ENCODE measurements around the gene CERS1. TPM values are rescaled to one million over a fixed set of nuclear protein-coding genes. Genes with fewer than 3 reads are reported as not detected.

CERS1 gene
- total RNA-seq, 2 experiments from 2014 or later, result not detected

DNA sequence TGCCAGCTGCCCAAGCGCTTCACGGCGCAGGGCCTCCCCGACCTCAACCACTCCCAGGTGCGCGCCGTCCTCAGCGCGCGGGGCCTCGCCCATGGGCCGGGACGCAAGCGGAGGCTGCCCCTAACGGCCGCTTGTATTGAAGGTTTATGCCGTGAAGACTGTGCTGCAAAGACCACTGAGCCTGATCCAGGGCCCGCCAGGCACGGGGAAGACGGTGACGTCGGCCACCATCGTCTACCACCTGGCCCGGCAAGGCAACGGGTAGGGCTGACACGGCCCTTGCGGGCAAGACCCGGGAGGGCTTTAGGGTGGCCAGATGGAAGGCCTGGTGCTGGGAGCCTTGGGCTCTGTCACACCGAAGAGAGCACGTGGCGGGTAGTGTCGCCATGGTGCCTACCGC is 41.0 kb downstream of the CERS1 start:
- Mint-ChIP-seq H3K4me1 (ENCODE audit: low read depth) (peaks cover 6% of the 10 kb centered on the region), H3K4me3 (no peak overlapping the region), H3K36me3 (peaks cover 55% of the 10 kb centered on the region), H3K27me3 (no peaks in the 10 kb centered on the region), H3K27ac (no peak overlapping the region), H3K9me3 (no peaks in the 10 kb centered on the region)
- POLR2A ChIA-PET, result no interaction called here
- intact Hi-C loops (cut with micrococcal nuclease), result no loop called here
- DNase-seq, result no peak
- CTCF ChIA-PET, result interaction anchor here (3.6 kb wide), 1 partner anchor 12 kb away, joined by 17 read pairs; no protein-coding TSS in a partner anchor

DNA sequence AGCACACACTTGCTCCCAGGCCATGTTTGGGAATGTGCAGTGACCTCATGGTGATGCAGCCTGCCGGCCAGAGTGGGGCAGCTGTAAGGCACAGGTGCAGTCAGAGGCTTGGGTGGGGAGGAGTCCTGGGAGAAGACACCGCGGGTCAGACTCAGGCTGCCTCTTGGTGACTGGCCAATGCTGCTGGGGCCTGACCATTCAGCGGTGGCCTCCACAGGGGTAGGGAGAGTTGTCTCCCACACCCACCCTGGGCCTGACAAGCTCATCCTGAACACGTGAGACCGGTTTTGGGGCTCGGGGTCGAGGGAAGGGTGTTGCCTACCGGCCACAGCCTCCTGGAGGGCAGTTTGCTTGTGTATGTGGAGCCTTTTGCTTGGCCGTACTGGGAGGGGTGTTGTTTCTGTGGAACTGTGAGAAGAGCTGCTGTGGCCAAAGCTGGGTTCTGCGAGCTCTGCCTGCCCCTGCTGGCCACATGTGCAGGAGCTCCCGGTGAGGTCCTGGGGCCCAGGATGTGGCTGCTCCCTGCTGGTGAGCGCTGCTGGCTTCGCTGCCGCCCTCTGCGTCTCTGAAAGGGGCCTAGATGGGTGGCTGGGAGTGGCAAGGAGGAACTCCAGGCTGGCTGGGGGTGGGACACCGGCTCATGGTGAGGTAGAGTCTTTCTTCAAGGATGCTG is 42.1 kb downstream of the CERS1 start:
- no peak overlapping the region for H3K27ac Mint-ChIP-seq
- intact Hi-C loops (cut with micrococcal nuclease), result no loop called here
- no peaks in the 10 kb centered on the region for H3K9me3 Mint-ChIP-seq
- peaks cover 60% of the 10 kb centered on the region for H3K36me3 Mint-ChIP-seq
- no peaks in the 10 kb centered on the region for H3K27me3 Mint-ChIP-seq
- H3K4me3 Mint-ChIP-seq, result no peak overlapping the region
- DNase-seq, result no peak
- POLR2A ChIA-PET, result no interaction called here
- CTCF ChIA-PET, result interaction anchor here (0.6 to 3.6 kb wide), 3 partner anchors 13 to 392 kb away, joined by 3 to 17 read pairs (median 3); no protein-coding TSS in a partner anchor
- H3K4me1 Mint-ChIP-seq (ENCODE audit: low read depth), result peaks cover 16% of the 10 kb centered on the region

- CTCF ChIA-PET, result no interaction called here
- POLR2A ChIA-PET, result no interaction called here
- peaks cover 64% of the 10 kb centered on the region for H3K36me3 Mint-ChIP-seq
These were observed 43.3 kb downstream of the CERS1 start for GRCh38 chr19:18852648-18853047.

GRCh38 chr19:18851673-18852325 is 44.2 kb downstream of the CERS1 start:
- Mint-ChIP-seq H3K4me3 (no peak overlapping the region), H3K36me3 (peaks cover 68% of the 10 kb centered on the region), H3K27me3 (no peaks in the 10 kb centered on the region), H3K27ac (no peak overlapping the region), H3K4me1 (ENCODE audit: low read depth) (peaks cover 30% of the 10 kb centered on the region), H3K9me3 (no peaks in the 10 kb centered on the region)
- CTCF ChIA-PET, result no interaction called here
- DNase-seq, result no peak
- intact Hi-C loops (cut with micrococcal nuclease), result no loop called here
- POLR2A ChIA-PET, result no interaction called here

More at GRCh38 chr19:18852648-18853047, 43.3 kb downstream of the CERS1 start:
- H3K4me1 Mint-ChIP-seq (ENCODE audit: low read depth), result peaks cover 24% of the 10 kb centered on the region
- no peak overlapping the region for H3K27ac Mint-ChIP-seq
- DNase-seq, result no peak
- H3K27me3 Mint-ChIP-seq, result no peaks in the 10 kb centered on the region
- no peaks in the 10 kb centered on the region for H3K9me3 Mint-ChIP-seq
- intact Hi-C loops (cut with micrococcal nuclease), result no loop called here
- H3K4me3 Mint-ChIP-seq, result no peak overlapping the region

- no peak for DNase-seq
- CTCF ChIA-PET, result interaction anchor here (0.8 to 1.5 kb wide), 2 partner anchors 13 to 261 kb away, joined by 3 read pairs; no protein-coding TSS in a partner anchor
These were observed 45.2 kb downstream of the CERS1 start for GRCh38 chr19:18850471-18851375.

GRCh38 chr19:18849838-18850400 is 46.0 kb downstream of the CERS1 start:
- ChIA-PET POLR2A (interaction anchor here (1.7 to 9.2 kb wide), 2 partner anchors 18 to 261 kb away, joined by 6 to 53 read pairs; partner anchors contain the start of genes REX1BD and UPF1), CTCF (interaction anchor here (0.8 to 1.5 kb wide), 3 partner anchors 12 to 399 kb away, joined by 3 read pairs; no protein-coding TSS in a partner anchor)
- Mint-ChIP-seq H3K9me3 (no peaks in the 10 kb centered on the region), H3K27me3 (no peaks in the 10 kb centered on the region), H3K36me3 (peaks cover 58% of the 10 kb centered on the region), H3K4me1 (ENCODE audit: low read depth) (peaks cover 46% of the 10 kb centered on the region), H3K27ac (peak overlapping the region; percentile 78), H3K4me3 (peak overlapping the region; percentile 31)
- DNase-seq, result no peak
- intact Hi-C loops (cut with micrococcal nuclease), result loop anchor here (5.0 to 10.0 kb wide), 2 partner anchors 78 to 375 kb away; no protein-coding TSS in a partner anchor

More at GRCh38 chr19:18850471-18851375, 45.2 kb downstream of the CERS1 start:
- H3K27me3 Mint-ChIP-seq, result no peaks in the 10 kb centered on the region
- no peaks in the 10 kb centered on the region for H3K9me3 Mint-ChIP-seq
- POLR2A ChIA-PET, result no interaction called here
- peaks cover 61% of the 10 kb centered on the region for H3K36me3 Mint-ChIP-seq
- H3K4me1 Mint-ChIP-seq (ENCODE audit: low read depth), result peaks cover 39% of the 10 kb centered on the region
- peak overlapping the region; percentile 33 for H3K27ac Mint-ChIP-seq
- intact Hi-C loops (cut with micrococcal nuclease), result no loop called here
- no peak overlapping the region for H3K4me3 Mint-ChIP-seq

DNA sequence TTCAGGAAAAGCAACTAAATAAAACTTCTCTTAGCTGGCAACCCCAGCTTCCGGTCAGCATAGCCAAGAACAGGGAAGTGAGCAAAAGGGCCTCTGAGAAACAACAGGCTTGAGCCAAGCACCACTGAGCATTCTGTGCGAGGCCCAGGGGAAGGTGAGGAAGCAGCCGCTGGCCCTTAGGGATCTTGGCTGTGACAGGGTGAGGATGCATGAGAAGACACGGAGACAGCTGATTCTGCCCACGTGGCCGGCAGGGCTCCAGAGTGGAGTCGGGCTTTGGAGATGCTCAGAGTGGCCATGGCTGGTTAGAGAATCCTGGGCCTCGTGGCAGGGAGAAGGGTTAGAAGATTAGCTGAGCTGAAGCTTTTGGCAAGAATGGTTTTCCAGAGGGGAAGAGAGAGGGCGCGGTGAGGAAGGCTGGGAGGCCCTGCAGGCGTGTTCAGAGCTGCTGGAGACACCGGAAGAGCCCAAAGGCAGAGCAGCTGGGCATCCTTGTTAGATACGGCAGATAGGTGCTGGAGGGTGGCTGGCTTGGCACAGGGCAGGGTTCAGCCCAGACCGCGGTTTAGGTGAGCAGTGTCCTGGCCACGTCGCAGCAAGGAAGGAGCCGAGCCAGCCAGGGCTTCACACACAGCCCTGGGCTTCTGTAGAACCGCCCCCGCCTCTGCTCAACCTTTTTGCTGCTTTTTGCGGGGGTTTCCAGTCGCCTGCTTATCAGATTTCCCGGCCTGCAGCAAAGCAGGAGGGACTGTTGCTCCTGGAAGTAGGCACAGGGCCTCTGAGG is 46.9 kb downstream of the CERS1 start:
- ChIA-PET POLR2A (interaction anchor here (1.7 to 9.2 kb wide), 2 partner anchors 17 to 260 kb away, joined by 6 to 53 read pairs; partner anchors contain the start of genes REX1BD and UPF1), CTCF (interaction anchor here (0.6 to 6.7 kb wide), 9 partner anchors 9 to 398 kb away, joined by 3 to 135 read pairs (median 6); partner anchors contain the start of gene UPF1)
- peak overlapping the region; percentile 78 for H3K27ac Mint-ChIP-seq
- H3K9me3 Mint-ChIP-seq, result no peaks in the 10 kb centered on the region
- peaks cover 52% of the 10 kb centered on the region for H3K36me3 Mint-ChIP-seq
- H3K4me1 Mint-ChIP-seq (ENCODE audit: low read depth), result peaks cover 54% of the 10 kb centered on the region
- DNase-seq, result peak; percentile 75
- no peaks in the 10 kb centered on the region for H3K27me3 Mint-ChIP-seq
- intact Hi-C loops (cut with micrococcal nuclease), result loop anchor here (5.0 to 10.0 kb wide), 2 partner anchors 77 to 374 kb away; no protein-coding TSS in a partner anchor
- peak overlapping the region; percentile 31 for H3K4me3 Mint-ChIP-seq

DNA sequence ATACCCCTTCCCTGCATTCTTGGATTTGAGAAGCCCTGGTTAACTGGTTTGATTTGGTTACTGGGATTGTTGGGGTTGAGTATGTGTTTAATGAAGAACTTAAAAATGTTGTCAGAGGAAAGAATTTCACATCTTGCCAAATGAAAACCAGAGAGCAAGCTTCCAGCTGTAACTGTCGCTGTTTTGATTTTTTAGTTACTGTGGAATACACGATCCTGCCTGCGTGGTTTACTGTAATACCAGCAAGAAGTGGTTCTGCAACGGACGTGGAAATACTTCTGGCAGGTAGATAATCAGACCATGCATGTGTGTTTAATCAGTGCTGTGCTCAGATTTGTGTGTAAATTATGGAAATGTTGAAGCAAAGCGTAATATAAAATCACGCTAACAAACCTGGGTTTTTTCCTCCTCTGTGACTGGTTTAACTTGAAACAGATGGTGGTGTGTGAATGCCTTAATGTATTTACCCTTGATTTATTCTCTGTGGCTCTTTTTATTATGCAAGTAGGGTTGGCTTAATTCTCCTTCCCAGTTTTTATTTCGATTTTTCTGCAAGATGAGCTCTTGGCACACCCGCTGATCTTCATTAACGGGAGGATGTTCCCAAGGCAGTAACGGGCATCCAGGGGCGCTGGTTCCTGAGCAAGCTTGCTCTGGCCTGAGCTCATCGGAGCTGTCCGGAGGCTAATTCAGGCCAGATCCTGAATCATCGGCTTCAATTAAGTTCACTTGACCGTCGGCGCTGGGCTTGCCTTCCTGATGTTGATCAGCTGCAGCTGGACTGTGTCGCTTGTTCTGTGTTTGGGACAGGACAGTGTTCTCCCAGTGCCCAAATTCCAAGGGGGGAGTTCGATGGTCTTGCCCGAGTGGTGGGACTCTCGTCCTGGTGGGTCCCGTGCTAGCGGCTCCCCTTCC is 48.2 kb downstream of the CERS1 start:
- Mint-ChIP-seq H3K4me3 (no peak overlapping the region), H3K27me3 (no peaks in the 10 kb centered on the region), H3K9me3 (no peaks in the 10 kb centered on the region), H3K27ac (no peak overlapping the region), H3K36me3 (peaks cover 41% of the 10 kb centered on the region), H3K4me1 (ENCODE audit: low read depth) (peaks cover 67% of the 10 kb centered on the region)
- CTCF ChIA-PET, result interaction anchor here (0.7 to 6.7 kb wide), 42 partner anchors 10 to 429 kb away, joined by 3 to 135 read pairs (median 4); partner anchors contain the start of genes COMP, REX1BD, SSBP4 and UBA52
- POLR2A ChIA-PET, result interaction anchor here (1.1 to 9.2 kb wide), 2 partner anchors 16 to 327 kb away, joined by 4 to 53 read pairs; partner anchors contain the start of gene UPF1
- DNase-seq, result no peak
- intact Hi-C loops (cut with micrococcal nuclease), result loop anchor here (2.0 to 10.0 kb wide), 3 partner anchors 76 to 373 kb away; partner anchors contain the start of gene REX1BD

- Mint-ChIP-seq H3K9me3 (no peaks in the 10 kb centered on the region), H3K4me3 (no peak overlapping the region), H3K4me1 (ENCODE audit: low read depth) (peaks cover 70% of the 10 kb centered on the region), H3K36me3 (peaks cover 43% of the 10 kb centered on the region), H3K27ac (peak overlapping the region; percentile 24), H3K27me3 (no peaks in the 10 kb centered on the region)
- intact Hi-C loops (cut with micrococcal nuclease), result loop anchor here (2.0 to 10.0 kb wide), 3 partner anchors 75 to 372 kb away; partner anchors contain the start of gene REX1BD
- ChIA-PET CTCF (interaction anchor here (0.6 to 6.7 kb wide), 50 partner anchors 11 to 567 kb away, joined by 3 to 135 read pairs (median 4); partner anchors contain the start of genes COMP, ELL, FKBP8 and REX1BD), POLR2A (interaction anchor here (0.8 to 9.2 kb wide), 3 partner anchors 15 to 326 kb away, joined by 4 to 53 read pairs (median 4); partner anchors contain the start of genes COPE, DDX49 and UPF1)
- peak; percentile 79 for DNase-seq
These were observed 49.0 kb downstream of the CERS1 start for GRCh38 chr19:18846862-18847548.
